Calu3 (cell line): ENCODE results near the gene LRMDA. TPM values are rescaled to one million over a fixed set of nuclear protein-coding genes. Genes with fewer than 3 reads are reported as not detected.

Source experiments
- BruUV-seq: library from RNA; stranded (reverse); fragments of 400-500 nt; replicated peaks from 2 replicates; lab custom pipeline; 2021; lab: Mats Ljungman, UMichigan
- CTCF ChIA-PET: fragments of 300-600 bp; sonication (Branson Sonifier 250); formaldehyde crosslinking; loops from one replicate; lab custom pipeline; 2022; ENCODE audit warnings: antibody characterized with exemption; lab: Charles Lee
- DNase-seq: peaks from one replicate; pipeline ENCODE4 v3.0.0; 2022
- H3K27ac Mint-ChIP-seq: one replicate; pipeline ENCODE4 v1.8.0; 2022; ENCODE audit warnings: mixed read lengths; ENCODE audit not compliant: unreplicated experiment
- H3K27me3 Mint-ChIP-seq: one replicate; pipeline ENCODE4 v1.8.0; 2022; ENCODE audit warnings: mixed read lengths; ENCODE audit not compliant: unreplicated experiment
- H3K36me3 Mint-ChIP-seq: one replicate; pipeline ENCODE4 v1.8.0; 2022; ENCODE audit warnings: mild to moderate bottlenecking, moderate library complexity, mixed read lengths; ENCODE audit not compliant: insufficient read depth, unreplicated experiment
- H3K4me1 Mint-ChIP-seq: one replicate; pipeline ENCODE4 v1.8.0; 2022; ENCODE audit warnings: mild to moderate bottlenecking, low read depth, mixed read lengths; ENCODE audit not compliant: unreplicated experiment
- H3K4me3 Mint-ChIP-seq: one replicate; pipeline ENCODE4 v1.8.0; 2022; ENCODE audit warnings: mild to moderate bottlenecking, low read depth, moderate library complexity, mixed read lengths; ENCODE audit not compliant: unreplicated experiment
- H3K9me3 Mint-ChIP-seq: one replicate; pipeline ENCODE4 v1.8.0; 2022; ENCODE audit warnings: low read depth, mixed read lengths; ENCODE audit not compliant: unreplicated experiment
- CTCF ChIP-seq: fragments of 200-600 bp; IDR thresholded peaks from one replicate; pipeline ENCODE4 v1.8.0; 2022; ENCODE audit warnings: antibody characterized with exemption; ENCODE audit not compliant: unreplicated experiment
- intact Hi-C: fragments of 100-400 bp; cut with micrococcal nuclease; formaldehyde crosslinking; loops from one replicate; pipeline ENCODE4 v1.10.0; 2022; ENCODE audit not compliant: unreplicated experiment
- total RNA-seq: library from RNA; stranded (reverse); gene quantifications from 2 replicates; pipeline ENCODE4 v1.2.3, GENCODE V29; 2022

LRMDA gene
- total RNA-seq, 1 experiment from 2014 or later = 7.6 TPM

DNA sequence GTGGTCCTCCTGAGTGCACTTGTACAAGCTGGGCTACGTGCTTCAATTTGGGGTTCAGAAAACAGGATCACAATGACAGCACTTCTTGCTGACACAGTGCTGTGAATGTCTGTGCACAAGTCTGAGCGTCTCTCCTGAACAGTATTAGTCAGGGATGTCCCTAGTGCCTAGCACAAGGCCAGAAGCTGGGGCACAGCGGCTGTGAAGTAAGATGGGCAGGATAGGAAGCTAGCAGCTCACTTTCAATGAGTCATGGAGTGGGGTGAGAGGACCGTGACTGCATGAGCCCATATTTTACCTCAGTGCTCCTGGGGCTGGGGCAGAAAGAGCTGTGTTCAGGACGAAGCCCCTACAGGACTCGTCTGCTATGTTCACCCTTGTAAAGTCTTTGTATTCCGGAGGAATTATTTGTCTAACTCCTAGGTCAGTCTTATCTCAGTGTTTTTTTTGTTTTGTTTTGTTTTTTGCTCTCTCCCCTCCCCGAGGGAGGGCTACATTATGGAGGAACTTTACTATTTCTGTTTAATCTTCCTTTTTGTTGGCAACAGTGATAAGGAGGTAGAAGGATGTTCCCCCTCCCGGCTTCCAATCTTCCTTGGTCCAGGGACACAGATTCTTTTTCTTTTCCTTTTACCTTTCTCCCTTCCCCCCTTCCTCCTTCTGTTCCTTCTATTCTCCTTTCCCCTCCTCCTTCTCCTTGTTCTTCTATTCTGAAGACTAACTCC lies 2.8 kb upstream of the LRMDA start:
- BruUV-seq = no TSS peak
- H3K4me1 Mint-ChIP-seq = peaks cover 27% of the 10 kb centered on the region
- H3K36me3 Mint-ChIP-seq = peaks cover 16% of the 10 kb centered on the region
- H3K27me3 Mint-ChIP-seq = peaks cover 14% of the 10 kb centered on the region
- intact Hi-C loops = no loop called here
- H3K27ac Mint-ChIP-seq = no peak overlapping the region
- CTCF ChIA-PET = no interaction called here
- TF ChIP-seq CTCF = no peak
- no peak overlapping the region for H3K4me3 Mint-ChIP-seq
- no peaks in the 10 kb centered on the region for H3K9me3 Mint-ChIP-seq
- no peak for DNase-seq

- no TSS peak for BruUV-seq
- CTCF ChIA-PET = no interaction called here
- DNase-seq = no peak
- no peak for TF ChIP-seq CTCF
- Mint-ChIP-seq H3K9me3 (no peaks in the 10 kb centered on the region), H3K27me3 (peaks cover 15% of the 10 kb centered on the region), H3K4me3 (no peak overlapping the region), H3K27ac (no peak overlapping the region), H3K4me1 (peaks cover 27% of the 10 kb centered on the region), H3K36me3 (peaks cover 16% of the 10 kb centered on the region)
- intact Hi-C loops = no loop called here
Measured at GRCh38 chr10:75429159-75429827, 2.1 kb upstream of the LRMDA start.

DNA sequence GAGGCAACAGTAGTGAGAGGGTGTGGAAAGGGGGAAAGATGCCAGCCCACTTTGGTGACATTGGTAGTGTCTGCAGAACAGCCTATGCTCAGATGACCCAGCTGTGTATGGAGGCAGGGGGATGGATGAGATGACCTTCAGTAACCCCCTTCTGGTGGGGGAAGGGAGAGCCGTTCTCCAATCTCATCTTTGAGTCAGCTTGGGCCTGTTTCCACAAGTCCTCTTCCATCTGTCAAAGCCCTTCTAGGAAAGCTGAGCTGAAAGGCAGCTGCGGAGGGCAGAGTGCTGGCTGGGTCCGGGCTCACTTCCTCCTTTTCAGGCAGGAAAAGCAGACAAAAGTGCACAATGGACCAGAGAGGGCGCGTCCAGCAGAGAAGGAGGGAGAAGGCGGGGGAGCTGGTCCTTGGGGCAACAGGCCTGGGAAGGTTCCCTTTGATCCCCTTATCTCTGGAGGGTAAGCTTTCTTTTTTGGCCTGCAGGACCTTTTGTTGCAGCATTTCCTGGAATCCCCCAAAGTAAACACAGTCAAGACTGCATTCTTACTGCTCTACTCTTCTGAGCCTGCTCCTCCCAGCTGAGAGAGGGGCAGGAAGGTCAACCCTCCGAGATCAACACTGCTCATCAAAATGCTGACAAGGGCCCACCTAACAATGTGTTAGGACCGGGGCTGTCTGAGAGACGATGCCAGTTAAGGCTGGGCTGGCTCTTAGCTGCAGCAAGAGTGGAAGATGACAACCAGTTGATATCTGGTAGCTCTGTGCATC lies 1.2 kb upstream of the LRMDA start:
- Mint-ChIP-seq H3K27ac (no peak overlapping the region), H3K27me3 (peaks cover 24% of the 10 kb centered on the region), H3K36me3 (peaks cover 16% of the 10 kb centered on the region), H3K9me3 (no peaks in the 10 kb centered on the region), H3K4me1 (peaks cover 27% of the 10 kb centered on the region), H3K4me3 (peak overlapping the region; percentile 65)
- no TSS peak for BruUV-seq
- CTCF ChIA-PET = no interaction called here
- intact Hi-C loops = no loop called here
- DNase-seq = no peak
- no peak for TF ChIP-seq CTCF

DNA sequence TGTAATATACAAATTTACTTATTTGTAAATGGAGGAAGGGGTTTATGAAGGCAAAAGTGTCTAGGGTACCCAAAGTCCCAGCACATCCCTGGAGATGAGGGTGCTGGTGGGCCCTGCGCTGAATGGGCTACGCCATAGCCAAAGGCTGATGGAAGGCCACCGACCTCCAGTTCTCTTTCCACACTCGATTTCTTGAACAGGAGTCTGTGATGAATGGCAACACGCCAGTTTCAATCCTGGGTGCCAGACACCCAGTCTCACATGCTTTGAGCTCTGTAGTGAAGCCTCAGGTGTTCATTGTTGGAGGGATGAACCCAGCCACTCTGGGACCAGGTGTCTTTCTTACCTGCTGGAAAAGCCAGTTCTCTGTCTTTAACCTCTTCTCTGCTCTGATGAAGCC lies 752 bp downstream of the LRMDA start:
- H3K4me1 Mint-ChIP-seq = peaks cover 27% of the 10 kb centered on the region
- peak overlapping the region; percentile 65 for H3K4me3 Mint-ChIP-seq
- peaks cover 30% of the 10 kb centered on the region for H3K27me3 Mint-ChIP-seq
- TF ChIP-seq CTCF = no peak
- no peaks in the 10 kb centered on the region for H3K9me3 Mint-ChIP-seq
- peak overlapping the region; percentile 8 for H3K27ac Mint-ChIP-seq
- CTCF ChIA-PET = interaction anchor here (0.7 to 1.1 kb wide), 3 partner anchors 17 to 54 kb away, joined by 3 to 4 read pairs (median 4); no protein-coding TSS in a partner anchor
- no peak for DNase-seq
- BruUV-seq = no TSS peak
- H3K36me3 Mint-ChIP-seq = peaks cover 16% of the 10 kb centered on the region
- intact Hi-C loops = no loop called here
